ENCODE data around the gene RBBP4. TPM values are rescaled to one million over a fixed set of nuclear protein-coding genes. Genes with fewer than 3 reads are reported as not detected.
"Not testable (repeated sequence)": the region's sequence is repeated elsewhere in the genome, so short reads cannot be mapped to it uniquely, and the experiment has no call there.

Gene RBBP4
- total RNA-seq, 2 donors from 2014 or later, result 521 to 678 TPM

GRCh38 chr1:32635508-32636277 lies 15.3 kb upstream of the RBBP4 start:
- no peak overlapping the region for H3K27ac ChIP-seq (ENCODE audit: low read depth, low read length)
- Mint-ChIP-seq H3K27me3 (ENCODE audit: insufficient read depth) (no peaks in the 10 kb centered on the region), H3K27ac (peak overlapping the region; percentile 8), H3K36me3 (ENCODE audit: low read depth) (peaks cover 46% of the 10 kb centered on the region), H3K9me3 (no peaks in the 10 kb centered on the region), H3K4me1 (peaks cover 16% of the 10 kb centered on the region), H3K4me3 (no peak overlapping the region)
- H3K4me1 ChIP-seq (ENCODE audit: control insufficient read depth, insufficient read depth, low read length), result peaks cover 3% of the 10 kb centered on the region
- no peak overlapping the region for H3K4me3 ChIP-seq (ENCODE audit: low read length)
- H3K36me3 ChIP-seq (ENCODE audit: control insufficient read depth, insufficient read depth, low read length), result peaks cover 65% of the 10 kb centered on the region
- no peaks in the 10 kb centered on the region for H3K9me3 ChIP-seq (ENCODE audit: control insufficient read depth, low read length)
- 95 to 96% methylated on average over 4 to 8 of the region's 8 CpGs for WGBS, 2 experiments (ENCODE audit: insufficient coverage in 1 of 2, insufficient read length in 1 of 2)
- no peak for DNase-seq
- H3K9ac ChIP-seq (ENCODE audit: extremely low read depth, low read length, poor library complexity, severe bottlenecking), result no peak overlapping the region
- no peak for TF ChIP-seq CTCF (conservative IDR thresholded peaks at IDR 0.05)
- H3K27me3 ChIP-seq (ENCODE audit: control insufficient read depth, insufficient read depth, low read length, poor library complexity, severe bottlenecking), result no peaks in the 10 kb centered on the region

GRCh38 chr1:32636914-32637645 lies 13.9 kb upstream of the RBBP4 start:
- Histone ChIP-seq H3K27me3 (ENCODE audit: control insufficient read depth, insufficient read depth, low read length, poor library complexity, severe bottlenecking) (no peaks in the 10 kb centered on the region), H3K9me3 (ENCODE audit: control insufficient read depth, low read length) (no peaks in the 10 kb centered on the region), H3K36me3 (ENCODE audit: control insufficient read depth, insufficient read depth, low read length) (peaks cover 59% of the 10 kb centered on the region), H3K27ac (ENCODE audit: low read depth, low read length) (peak overlapping the region; percentile 19), H3K4me1 (ENCODE audit: control insufficient read depth, insufficient read depth, low read length) (peaks cover 3% of the 10 kb centered on the region), H3K9ac (ENCODE audit: extremely low read depth, low read length, poor library complexity, severe bottlenecking) (no peak overlapping the region), H3K4me3 (ENCODE audit: low read length) (no peak overlapping the region)
- WGBS, 2 experiments (ENCODE audit: insufficient coverage in 1 of 2, insufficient read length in 1 of 2), result 76 to 77% methylated on average over 14 to 16 of the region's 16 CpGs
- peaks cover 42% of the 10 kb centered on the region for H3K36me3 Mint-ChIP-seq (ENCODE audit: low read depth)
- no peaks in the 10 kb centered on the region for H3K9me3 Mint-ChIP-seq
- TF ChIP-seq CTCF (conservative IDR thresholded peaks at IDR 0.05), result no peak
- no peak overlapping the region for H3K4me3 Mint-ChIP-seq
- DNase-seq, result no peak
- peak overlapping the region; percentile 83 for H3K27ac Mint-ChIP-seq
- H3K27me3 Mint-ChIP-seq (ENCODE audit: insufficient read depth), result no peaks in the 10 kb centered on the region
- peaks cover 19% of the 10 kb centered on the region for H3K4me1 Mint-ChIP-seq

GRCh38 chr1:32639489-32640075 lies 11.4 kb upstream of the RBBP4 start:
- Mint-ChIP-seq H3K27ac (no peak overlapping the region), H3K27me3 (ENCODE audit: insufficient read depth) (no peaks in the 10 kb centered on the region), H3K4me1 (peaks cover 30% of the 10 kb centered on the region), H3K4me3 (no peak overlapping the region), H3K9me3 (no peaks in the 10 kb centered on the region), H3K36me3 (ENCODE audit: low read depth) (peaks cover 23% of the 10 kb centered on the region)
- TF ChIP-seq CTCF (conservative IDR thresholded peaks at IDR 0.05), result no peak
- 86 to 97% methylated on average over 1 of the region's 1 CpG for WGBS, 2 experiments (ENCODE audit: insufficient coverage in 1 of 2, insufficient read length in 1 of 2)
- Histone ChIP-seq H3K9me3 (ENCODE audit: control insufficient read depth, low read length) (no peaks in the 10 kb centered on the region), H3K9ac (ENCODE audit: extremely low read depth, low read length, poor library complexity, severe bottlenecking) (no peak overlapping the region), H3K36me3 (ENCODE audit: control insufficient read depth, insufficient read depth, low read length) (peaks cover 37% of the 10 kb centered on the region), H3K4me3 (ENCODE audit: low read length) (no peak overlapping the region), H3K27ac (ENCODE audit: low read depth, low read length) (no peak overlapping the region), H3K27me3 (ENCODE audit: control insufficient read depth, insufficient read depth, low read length, poor library complexity, severe bottlenecking) (no peaks in the 10 kb centered on the region), H3K4me1 (ENCODE audit: control insufficient read depth, insufficient read depth, low read length) (peaks cover 3% of the 10 kb centered on the region)
- DNase-seq, result no peak

GRCh38 chr1:32642292-32642827 lies 8.6 kb upstream of the RBBP4 start:
- peaks cover 30% of the 10 kb centered on the region for H3K36me3 ChIP-seq (ENCODE audit: control insufficient read depth, insufficient read depth, low read length)
- H3K27me3 ChIP-seq (ENCODE audit: control insufficient read depth, insufficient read depth, low read length, poor library complexity, severe bottlenecking); H3K9ac ChIP-seq (ENCODE audit: extremely low read depth, low read length, poor library complexity, severe bottlenecking); H3K9me3 Mint-ChIP-seq; H3K4me1 ChIP-seq (ENCODE audit: control insufficient read depth, insufficient read depth, low read length); DNase-seq; H3K4me3 ChIP-seq (ENCODE audit: low read length); H3K27ac ChIP-seq (ENCODE audit: low read depth, low read length); H3K9me3 ChIP-seq (ENCODE audit: control insufficient read depth, low read length); H3K27me3 Mint-ChIP-seq (ENCODE audit: insufficient read depth); H3K4me3 Mint-ChIP-seq: not testable (repeated sequence)
- Mint-ChIP-seq H3K27ac (peak overlapping the region; percentile 49), H3K4me1 (peaks cover 26% of the 10 kb centered on the region), H3K36me3 (ENCODE audit: low read depth) (peaks cover 21% of the 10 kb centered on the region)
- WGBS, 2 experiments (ENCODE audit: insufficient coverage in 1 of 2, insufficient read length in 1 of 2), result 38 to 67% methylated on average over 6 to 8 of the region's 8 CpGs

All from endodermal cell (in vitro differentiated cells).